Measurements from ENCODE around the gene MIF4GD. TPM values are rescaled to one million over a fixed set of nuclear protein-coding genes. Genes with fewer than 3 reads are reported as not detected.

MIF4GD gene
- total and polyA plus RNA-seq, 2 experiments from 2014 or later, result 12.4 to 23.6 TPM

DNA sequence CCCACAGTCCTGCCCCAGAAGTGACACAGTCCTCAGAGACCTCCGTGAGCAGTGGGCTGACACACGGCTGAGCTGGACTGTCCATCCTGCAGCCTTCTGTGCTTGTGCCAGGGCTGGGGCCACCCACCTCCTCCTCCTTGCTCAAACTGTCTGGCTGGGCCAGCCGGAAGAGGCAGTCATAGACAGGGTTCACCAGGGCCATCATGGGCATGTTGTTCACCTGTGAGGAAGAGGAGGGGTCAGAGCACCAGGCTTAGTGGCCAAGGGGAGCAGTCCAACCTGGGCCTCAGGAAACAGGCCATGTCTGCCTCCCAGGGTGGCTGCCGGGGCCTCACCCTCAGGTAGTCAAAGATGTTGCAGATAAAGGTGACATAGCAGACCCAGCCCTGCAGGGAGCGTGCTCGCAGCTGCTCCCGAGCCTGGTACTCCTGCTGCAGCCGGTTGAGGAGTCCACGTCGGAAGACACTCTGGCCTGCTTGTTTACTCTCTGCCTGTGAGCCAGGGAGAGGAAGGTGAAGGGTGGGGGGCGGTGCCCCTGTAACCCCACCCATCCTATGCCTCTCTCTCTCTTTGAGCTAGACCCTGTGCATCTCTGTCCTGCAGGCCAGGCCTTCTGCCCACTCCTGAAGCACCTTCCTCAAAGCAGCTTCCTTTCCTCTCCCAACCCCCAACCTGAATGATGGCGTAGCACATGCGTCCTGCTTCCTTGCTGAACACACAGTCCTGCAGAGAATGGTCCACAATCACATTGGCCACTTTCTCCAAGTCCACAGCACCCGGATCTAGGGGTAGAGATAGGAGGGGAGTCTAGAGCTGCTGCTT lies 3.4 kb downstream of the MIF4GD start:
- no peaks in the 10 kb centered on the region for H3K9me3 ChIP-seq (ENCODE audit: low read depth)
- H3K27ac ChIP-seq, result peak overlapping the region; percentile 34
- H4K20me1 ChIP-seq (ENCODE audit: insufficient read depth, poor library complexity, severe bottlenecking), result no peaks in the 10 kb centered on the region
- no peaks in the 10 kb centered on the region for H3K27me3 ChIP-seq
- H3K4me2 ChIP-seq, result no peak overlapping the region
- H3K79me2 ChIP-seq, result peaks cover 9% of the 10 kb centered on the region
- H3K4me3 ChIP-seq, result no peak overlapping the region
- no peak overlapping the region for H2AFZ ChIP-seq
- TF ChIP-seq, protein P1, sequence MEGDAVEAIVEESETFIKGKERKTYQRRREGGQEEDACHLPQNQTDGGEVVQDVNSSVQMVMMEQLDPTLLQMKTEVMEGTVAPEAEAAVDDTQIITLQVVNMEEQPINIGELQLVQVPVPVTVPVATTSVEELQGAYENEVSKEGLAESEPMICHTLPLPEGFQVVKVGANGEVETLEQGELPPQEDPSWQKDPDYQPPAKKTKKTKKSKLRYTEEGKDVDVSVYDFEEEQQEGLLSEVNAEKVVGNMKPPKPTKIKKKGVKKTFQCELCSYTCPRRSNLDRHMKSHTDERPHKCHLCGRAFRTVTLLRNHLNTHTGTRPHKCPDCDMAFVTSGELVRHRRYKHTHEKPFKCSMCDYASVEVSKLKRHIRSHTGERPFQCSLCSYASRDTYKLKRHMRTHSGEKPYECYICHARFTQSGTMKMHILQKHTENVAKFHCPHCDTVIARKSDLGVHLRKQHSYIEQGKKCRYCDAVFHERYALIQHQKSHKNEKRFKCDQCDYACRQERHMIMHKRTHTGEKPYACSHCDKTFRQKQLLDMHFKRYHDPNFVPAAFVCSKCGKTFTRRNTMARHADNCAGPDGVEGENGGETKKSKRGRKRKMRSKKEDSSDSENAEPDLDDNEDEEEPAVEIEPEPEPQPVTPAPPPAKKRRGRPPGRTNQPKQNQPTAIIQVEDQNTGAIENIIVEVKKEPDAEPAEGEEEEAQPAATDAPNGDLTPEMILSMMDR (IDR thresholded peaks at IDR 0.05; ENCODE audit: poor library complexity), result peak; percentile 24
- no peak for TF ChIP-seq EZH2 (IDR thresholded peaks at IDR 0.05; ENCODE audit: borderline replicate concordance)
- H3K36me3 ChIP-seq (replicated peaks; ENCODE audit: insufficient read depth, low read depth), result no peaks in the 10 kb centered on the region
- WGBS (ENCODE audit: low lambda C conversion rate, missing lambda C conversion rate), result 40% methylated on average over 14 of the region's 14 CpGs
- H3K9me2 ChIP-seq (replicated peaks; ENCODE audit: insufficient read depth), result no peaks in the 10 kb centered on the region
- peak; percentile 77 for DNase-seq (ENCODE audit: low spot score)
- peaks cover 7% of the 10 kb centered on the region for H3K4me1 ChIP-seq (ENCODE audit: insufficient read depth)

DNA sequence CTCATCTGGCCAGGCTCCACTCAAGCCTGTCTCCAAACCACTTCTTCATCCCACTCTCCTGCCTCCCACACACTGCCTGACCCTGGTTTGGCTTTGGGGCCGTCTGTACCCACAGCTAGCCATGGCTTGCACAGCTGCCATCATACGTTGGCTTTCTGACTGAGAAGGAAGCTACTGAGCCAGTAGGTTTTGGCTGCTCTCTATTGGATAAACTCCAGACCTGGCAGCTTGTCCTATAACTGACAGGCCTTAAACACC lies 3.9 kb downstream of the MIF4GD start:
- DNase-seq (ENCODE audit: low spot score), result no peak
- Histone ChIP-seq H3K27ac (peak overlapping the region; percentile 34), H3K4me1 (ENCODE audit: insufficient read depth) (peaks cover 7% of the 10 kb centered on the region), H2AFZ (no peak overlapping the region), H3K4me2 (no peak overlapping the region), H3K4me3 (no peak overlapping the region), H3K27me3 (no peaks in the 10 kb centered on the region), H3K9me3 (ENCODE audit: low read depth) (no peaks in the 10 kb centered on the region), H3K36me3 (replicated peaks; ENCODE audit: insufficient read depth, low read depth) (no peaks in the 10 kb centered on the region), H4K20me1 (ENCODE audit: insufficient read depth, poor library complexity, severe bottlenecking) (no peaks in the 10 kb centered on the region), H3K9me2 (replicated peaks; ENCODE audit: insufficient read depth) (no peaks in the 10 kb centered on the region), H3K79me2 (peaks cover 14% of the 10 kb centered on the region)
- TF ChIP-seq EZH2phosphoT487 (IDR thresholded peaks at IDR 0.05; ENCODE audit: low read depth, severe bottlenecking, unreplicated experiment), result no peak
- TF ChIP-seq, protein P1 (IDR thresholded peaks at IDR 0.05; ENCODE audit: poor library complexity), result no peak
- no peak for TF ChIP-seq EZH2 (IDR thresholded peaks at IDR 0.05; ENCODE audit: borderline replicate concordance)
- WGBS (ENCODE audit: low lambda C conversion rate, missing lambda C conversion rate), result 93% methylated on average over 2 of the region's 2 CpGs

- no peaks in the 10 kb centered on the region for H3K9me3 ChIP-seq (ENCODE audit: low read depth)
- no peak overlapping the region for H2AFZ ChIP-seq
- H3K9me2 ChIP-seq (replicated peaks; ENCODE audit: insufficient read depth), result no peaks in the 10 kb centered on the region
- 89% methylated on average over 13 of the region's 13 CpGs for WGBS (ENCODE audit: low lambda C conversion rate, missing lambda C conversion rate)
- no peak overlapping the region for H3K4me3 ChIP-seq
- TF ChIP-seq, protein P1 (IDR thresholded peaks at IDR 0.05; ENCODE audit: poor library complexity), result no peak
- no peak for TF ChIP-seq EZH2 (IDR thresholded peaks at IDR 0.05; ENCODE audit: borderline replicate concordance)
- TF ChIP-seq EZH2phosphoT487 (IDR thresholded peaks at IDR 0.05; ENCODE audit: low read depth, severe bottlenecking, unreplicated experiment), result no peak
- peaks cover 15% of the 10 kb centered on the region for H3K79me2 ChIP-seq
- H3K27ac ChIP-seq, result no peak overlapping the region
- H3K4me2 ChIP-seq, result no peak overlapping the region
- H3K27me3 ChIP-seq, result no peaks in the 10 kb centered on the region
- H3K4me1 ChIP-seq (ENCODE audit: insufficient read depth), result peaks cover 7% of the 10 kb centered on the region
- no peaks in the 10 kb centered on the region for H4K20me1 ChIP-seq (ENCODE audit: insufficient read depth, poor library complexity, severe bottlenecking)
- H3K36me3 ChIP-seq (replicated peaks; ENCODE audit: insufficient read depth, low read depth), result no peaks in the 10 kb centered on the region
- DNase-seq (ENCODE audit: low spot score), result no peak
Measured at GRCh38 chr17:75266316-75267152, 4.5 kb downstream of the MIF4GD start.
